ENCODE data around the gene RASA3.

RASA3 gene

GRCh38 chr13:113931841-113932459, 200.5 kb downstream of the RASA3 start:
- no peak overlapping the region for H3K4me3 Mint-ChIP-seq
- no peaks in the 10 kb centered on the region for H3K36me3 Mint-ChIP-seq
- no peaks in the 10 kb centered on the region for H3K9me3 Mint-ChIP-seq
- CTCF ChIA-PET: interaction anchor here (0.7 kb wide), 1 partner anchor 277 kb away, joined by 3 read pairs; no protein-coding TSS in a partner anchor
- peak; percentile 14 for DNase-seq
- no peaks in the 10 kb centered on the region for H3K4me1 Mint-ChIP-seq
- peaks cover 36% of the 10 kb centered on the region for H3K27me3 Mint-ChIP-seq
- H3K27ac Mint-ChIP-seq: no peak overlapping the region

DNA sequence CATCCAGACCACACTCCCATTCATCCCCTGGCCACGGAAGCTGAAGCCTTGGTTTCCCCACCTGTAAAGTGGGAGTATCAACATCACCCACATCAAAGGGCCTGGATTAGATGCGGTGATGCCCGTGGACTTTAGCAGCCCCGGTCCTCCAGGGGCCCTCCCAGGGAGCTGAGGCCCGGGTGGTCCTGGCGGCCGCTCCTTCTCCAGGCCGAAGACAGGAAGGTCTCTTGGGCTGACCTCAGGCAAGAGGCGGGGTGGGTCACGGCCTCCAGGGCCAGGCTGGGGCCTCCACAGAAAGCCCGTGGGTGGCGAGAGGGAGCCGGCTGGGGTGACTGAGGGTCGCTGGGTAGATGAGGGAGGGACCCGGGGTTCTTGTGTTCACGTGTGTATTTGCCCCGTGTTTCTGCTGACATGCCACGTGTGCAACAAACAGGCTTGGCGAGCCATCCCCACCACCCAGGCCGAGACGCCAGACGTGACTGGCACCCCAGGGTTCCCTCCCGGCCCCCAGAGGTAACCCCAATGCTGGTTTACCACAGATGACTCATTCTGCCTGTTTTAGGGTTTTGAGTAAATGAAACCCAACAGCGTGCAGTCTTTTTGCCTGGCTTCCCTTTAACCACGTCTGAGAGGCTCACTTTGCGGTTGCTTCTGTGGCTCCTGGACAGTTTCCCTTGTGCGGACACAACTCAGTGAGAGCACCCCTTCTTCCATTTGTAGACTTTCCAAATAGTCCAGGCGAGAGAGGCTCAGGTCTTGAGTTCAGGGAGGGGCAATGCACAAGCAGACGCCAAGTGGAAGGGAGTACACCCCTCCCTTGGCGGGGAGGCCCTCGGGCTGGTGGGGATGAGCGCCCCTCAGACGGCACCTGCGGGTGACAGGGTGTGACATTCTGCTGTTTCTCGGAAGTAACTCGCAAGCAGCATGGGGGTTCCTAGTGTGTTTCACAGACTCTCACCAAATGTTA, 201.5 kb downstream of the RASA3 start:
- H3K27ac Mint-ChIP-seq: no peak overlapping the region
- H3K36me3 Mint-ChIP-seq: no peaks in the 10 kb centered on the region
- DNase-seq: peak; percentile 25
- H3K4me3 Mint-ChIP-seq: no peak overlapping the region
- CTCF ChIA-PET: no interaction called here
- peaks cover 39% of the 10 kb centered on the region for H3K27me3 Mint-ChIP-seq
- no peaks in the 10 kb centered on the region for H3K9me3 Mint-ChIP-seq
- no peaks in the 10 kb centered on the region for H3K4me1 Mint-ChIP-seq

GRCh38 chr13:113929628-113930615, 202.5 kb downstream of the RASA3 start:
- Mint-ChIP-seq H3K4me3 (no peak overlapping the region), H3K27ac (no peak overlapping the region), H3K36me3 (no peaks in the 10 kb centered on the region), H3K4me1 (no peaks in the 10 kb centered on the region), H3K27me3 (peaks cover 43% of the 10 kb centered on the region), H3K9me3 (no peaks in the 10 kb centered on the region)
- DNase-seq: peak; percentile 17
- CTCF ChIA-PET: no interaction called here

GRCh38 chr13:113928685-113929627, 203.5 kb downstream of the RASA3 start:
- peaks cover 43% of the 10 kb centered on the region for H3K27me3 Mint-ChIP-seq
- CTCF ChIA-PET: interaction anchor here (0.5 kb wide), 1 partner anchor 282 kb away, joined by 3 read pairs; no protein-coding TSS in a partner anchor
- H3K4me1 Mint-ChIP-seq: no peaks in the 10 kb centered on the region
- no peak overlapping the region for H3K4me3 Mint-ChIP-seq
- DNase-seq: peak; percentile 14
- no peaks in the 10 kb centered on the region for H3K9me3 Mint-ChIP-seq
- H3K27ac Mint-ChIP-seq: no peak overlapping the region
- H3K36me3 Mint-ChIP-seq: no peaks in the 10 kb centered on the region

Measured in activated naive CD4-positive, alpha-beta T cell treated with anti-CD3 and anti-CD28 coated beads, Interleukin-2, amount 10 ng/mL, durations not matched to agents 7 days and 5 days (primary cell).